ENCODE results near the gene TAF1C.

- TF ChIP-seq CTCF (conservative IDR thresholded peaks at IDR 0.05) (no peak), ZFX (IDR thresholded peaks at IDR 0.05) (no peak)
Measured at GRCh38 chr16:84141143-84141670, 45.6 kb downstream of the TAF1C start.
